HG02571 (cell line): Measurements from ENCODE around the gene ZPR1.

ENCODE experiments used
- ATAC-seq: cut with Tn5 transposase; IDR thresholded peaks from one replicate; pipeline ENCODE4 v1.9.1; 2021; ENCODE audit warnings: mild to moderate bottlenecking, moderate library complexity; ENCODE audit not compliant: unreplicated experiment

ZPR1 gene

GRCh38 chr11:116792869-116793771 lies 5.3 kb upstream of the ZPR1 start:
- ATAC-seq: no peak

GRCh38 chr11:116792144-116792868 lies 4.5 kb upstream of the ZPR1 start:
- no peak for ATAC-seq

- ATAC-seq: no peak
These were observed 4.0 kb upstream of the ZPR1 start, which contains the start of gene APOA5 for GRCh38 chr11:116791813-116792143. Gene APOA5, minus strand, starts transcription at chr11:116791879. Its CDS starts 19 bp downstream, at chr11:116791860.

- no peak for ATAC-seq
These were observed 3.4 kb upstream of the ZPR1 start for GRCh38 chr11:116791002-116791812.

- ATAC-seq: no peak
These were observed 2.6 kb upstream of the ZPR1 start for GRCh38 chr11:116790167-116791001.

GRCh38 chr11:116788975-116789374 lies 1.2 kb upstream of the ZPR1 start:
- ATAC-seq: no peak

GRCh38 chr11:116788534-116788933 lies 711 bp upstream of the ZPR1 start:
- ATAC-seq: no peak

GRCh38 chr11:116787436-116787785 lies 412 bp downstream of the ZPR1 start:
- no peak for ATAC-seq

- no peak for ATAC-seq
These were observed 857 bp downstream of the ZPR1 start for GRCh38 chr11:116786966-116787365.

GRCh38 chr11:116786326-116786725 lies 1.5 kb downstream of the ZPR1 start:
- no peak for ATAC-seq

- no peak for ATAC-seq
These were observed 5.1 kb downstream of the ZPR1 start for GRCh38 chr11:116782728-116783127.

- ATAC-seq: no peak
These were observed 9.3 kb downstream of the ZPR1 start for GRCh38 chr11:116778556-116778955.

GRCh38 chr11:116777056-116777455 lies 10.8 kb downstream of the ZPR1 start:
- no peak for ATAC-seq

GRCh38 chr11:116776522-116776984 lies 11.3 kb downstream of the ZPR1 start:
- no peak for ATAC-seq

GRCh38 chr11:116775975-116776374 lies 11.8 kb downstream of the ZPR1 start:
- ATAC-seq: no peak

- no peak for ATAC-seq
These were observed 13.2 kb downstream of the ZPR1 start for GRCh38 chr11:116774661-116775060.

GRCh38 chr11:116773203-116774097 lies 14.4 kb downstream of the ZPR1 start:
- peak; percentile 32 for ATAC-seq

- peak; percentile 84 for ATAC-seq
These were observed 15.2 kb downstream of the ZPR1 start, which contains the start of gene BUD13 for GRCh38 chr11:116772443-116773202. Gene BUD13, minus strand, starts transcription at chr11:116772987. Its CDS starts 23 bp downstream, at chr11:116772964.
